Measurements from ENCODE around the gene CTNND1.

Gene CTNND1

DNA sequence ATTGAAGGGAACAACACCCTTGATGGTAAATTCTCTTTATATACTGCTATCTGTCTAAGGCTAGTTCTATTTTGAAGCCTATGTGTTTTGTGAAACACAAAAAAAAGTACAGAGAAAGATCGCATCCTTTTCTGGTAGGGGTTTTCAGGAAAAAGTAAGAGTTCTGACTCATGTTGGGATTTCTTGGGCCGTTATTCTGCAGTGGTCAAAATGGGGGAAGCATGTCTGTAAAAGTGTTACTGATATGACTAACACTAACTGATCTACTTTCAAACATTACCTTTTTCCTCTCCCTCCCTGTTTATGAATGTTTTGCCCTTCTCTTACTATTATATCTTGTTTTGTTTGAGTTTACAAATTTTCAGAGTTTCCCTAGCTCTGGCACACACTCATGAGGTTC, 53.9 kb downstream of the CTNND1 start:
- Histone ChIP-seq H3K4me3 (ENCODE audit: low read length, poor library complexity, severe bottlenecking) (no peak overlapping the region), H3K4me2 (ENCODE audit: low read depth, low read length, poor library complexity, severe bottlenecking) (no peak overlapping the region), H3K9me3 (ENCODE audit: insufficient read depth, low read depth, low read length) (no peaks in the 10 kb centered on the region), H3K36me3 (ENCODE audit: insufficient read depth, low read length) (peaks cover 32% of the 10 kb centered on the region; the same call in 1 of the 2 replicates), H3K27me3 (ENCODE audit: insufficient read depth, low read length, poor library complexity, severe bottlenecking) (no peaks in the 10 kb centered on the region), H2AFZ (ENCODE audit: low read length) (no peak overlapping the region), H3K9ac (ENCODE audit: low read depth, low read length, poor library complexity, severe bottlenecking) (no peak overlapping the region), H3K9me2 (replicated peaks; ENCODE audit: low read depth, low read length) (no peaks in the 10 kb centered on the region), H3K79me2 (ENCODE audit: insufficient read depth, low read length) (no peaks in the 10 kb centered on the region), H3F3A (ENCODE audit: low read depth) (no peaks in the 10 kb centered on the region), H3K4me1 (ENCODE audit: insufficient read depth, low read length, poor library complexity, severe bottlenecking) (no peaks in the 10 kb centered on the region), H4K20me1 (ENCODE audit: insufficient read depth, low read length, poor library complexity, severe bottlenecking) (no peaks in the 10 kb centered on the region)
- TF ChIP-seq EZH2phosphoT487 (IDR thresholded peaks at IDR 0.05; ENCODE audit: borderline replicate concordance), result no peak
- TF ChIP-seq, protein P1, sequence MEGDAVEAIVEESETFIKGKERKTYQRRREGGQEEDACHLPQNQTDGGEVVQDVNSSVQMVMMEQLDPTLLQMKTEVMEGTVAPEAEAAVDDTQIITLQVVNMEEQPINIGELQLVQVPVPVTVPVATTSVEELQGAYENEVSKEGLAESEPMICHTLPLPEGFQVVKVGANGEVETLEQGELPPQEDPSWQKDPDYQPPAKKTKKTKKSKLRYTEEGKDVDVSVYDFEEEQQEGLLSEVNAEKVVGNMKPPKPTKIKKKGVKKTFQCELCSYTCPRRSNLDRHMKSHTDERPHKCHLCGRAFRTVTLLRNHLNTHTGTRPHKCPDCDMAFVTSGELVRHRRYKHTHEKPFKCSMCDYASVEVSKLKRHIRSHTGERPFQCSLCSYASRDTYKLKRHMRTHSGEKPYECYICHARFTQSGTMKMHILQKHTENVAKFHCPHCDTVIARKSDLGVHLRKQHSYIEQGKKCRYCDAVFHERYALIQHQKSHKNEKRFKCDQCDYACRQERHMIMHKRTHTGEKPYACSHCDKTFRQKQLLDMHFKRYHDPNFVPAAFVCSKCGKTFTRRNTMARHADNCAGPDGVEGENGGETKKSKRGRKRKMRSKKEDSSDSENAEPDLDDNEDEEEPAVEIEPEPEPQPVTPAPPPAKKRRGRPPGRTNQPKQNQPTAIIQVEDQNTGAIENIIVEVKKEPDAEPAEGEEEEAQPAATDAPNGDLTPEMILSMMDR (conservative IDR thresholded peaks at IDR 0.05; ENCODE audit: low read length), result no peak

DNA sequence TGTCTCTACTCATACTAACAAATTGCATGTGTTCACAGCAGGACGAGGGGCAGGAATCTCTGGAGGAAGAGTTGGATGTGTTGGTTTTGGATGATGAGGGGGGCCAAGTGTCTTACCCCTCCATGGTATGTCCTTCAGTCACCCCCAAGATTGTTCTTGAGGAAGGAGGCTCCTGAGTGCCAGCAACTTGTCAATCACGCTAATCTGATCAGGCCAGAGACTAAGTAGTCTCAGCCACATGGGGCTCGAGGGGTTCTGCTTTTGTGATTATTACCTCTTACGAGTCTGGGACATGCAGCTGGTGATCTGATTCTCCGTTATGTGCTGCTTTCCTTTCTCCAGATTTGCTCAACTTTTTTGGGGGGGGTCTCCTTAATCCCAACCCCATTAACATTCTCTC, 54.3 kb downstream of the CTNND1 start:
- Histone ChIP-seq H3K79me2 (ENCODE audit: insufficient read depth, low read length) (no peaks in the 10 kb centered on the region), H3K27me3 (ENCODE audit: insufficient read depth, low read length, poor library complexity, severe bottlenecking) (no peaks in the 10 kb centered on the region), H3K9ac (ENCODE audit: low read depth, low read length, poor library complexity, severe bottlenecking) (no peak overlapping the region), H2AFZ (ENCODE audit: low read length) (no peak overlapping the region), H3K4me3 (ENCODE audit: low read length, poor library complexity, severe bottlenecking) (no peak overlapping the region), H3K9me2 (replicated peaks; ENCODE audit: low read depth, low read length) (no peaks in the 10 kb centered on the region), H3K9me3 (ENCODE audit: insufficient read depth, low read depth, low read length) (no peaks in the 10 kb centered on the region), H3F3A (ENCODE audit: low read depth) (no peaks in the 10 kb centered on the region), H3K36me3 (ENCODE audit: insufficient read depth, low read length) (peaks cover 28% of the 10 kb centered on the region; the same call in 1 of the 2 replicates), H3K4me1 (ENCODE audit: insufficient read depth, low read length, poor library complexity, severe bottlenecking) (no peaks in the 10 kb centered on the region), H3K4me2 (ENCODE audit: low read depth, low read length, poor library complexity, severe bottlenecking) (no peak overlapping the region), H4K20me1 (ENCODE audit: insufficient read depth, low read length, poor library complexity, severe bottlenecking) (no peaks in the 10 kb centered on the region)
- TF ChIP-seq, protein P1 (conservative IDR thresholded peaks at IDR 0.05; ENCODE audit: low read length), result no peak
- no peak for TF ChIP-seq EZH2phosphoT487 (IDR thresholded peaks at IDR 0.05; ENCODE audit: borderline replicate concordance)

DNA sequence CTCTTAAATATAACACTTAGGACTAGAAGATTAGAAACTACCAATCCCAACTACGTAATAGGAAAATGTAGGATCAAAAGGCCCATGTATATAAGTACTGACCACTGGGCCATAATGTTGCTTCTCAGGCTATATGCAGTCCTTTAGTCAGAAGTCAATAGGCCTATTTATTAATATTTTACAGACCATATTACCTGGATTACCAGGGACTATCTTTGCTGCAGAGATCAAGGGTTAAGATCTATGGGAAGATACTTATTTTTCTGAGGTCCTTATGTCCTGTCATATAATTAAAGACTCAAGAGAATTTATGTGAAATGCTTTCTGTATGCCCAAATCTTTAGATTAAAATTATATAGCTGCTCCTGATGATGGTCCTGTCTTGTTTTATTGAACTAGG, 57.2 kb downstream of the CTNND1 start:
- Histone ChIP-seq H3K9ac (ENCODE audit: low read depth, low read length, poor library complexity, severe bottlenecking) (no peak overlapping the region), H3K36me3 (ENCODE audit: insufficient read depth, low read length) (peaks cover 23% of the 10 kb centered on the region; the same call in 1 of the 2 replicates), H4K20me1 (ENCODE audit: insufficient read depth, low read length, poor library complexity, severe bottlenecking) (no peaks in the 10 kb centered on the region), H3K9me2 (replicated peaks; ENCODE audit: low read depth, low read length) (no peaks in the 10 kb centered on the region), H2AFZ (ENCODE audit: low read length) (no peak overlapping the region), H3K9me3 (ENCODE audit: insufficient read depth, low read depth, low read length) (no peaks in the 10 kb centered on the region), H3K4me2 (ENCODE audit: low read depth, low read length, poor library complexity, severe bottlenecking) (no peak overlapping the region), H3K4me1 (ENCODE audit: insufficient read depth, low read length, poor library complexity, severe bottlenecking) (no peaks in the 10 kb centered on the region), H3F3A (ENCODE audit: low read depth) (no peaks in the 10 kb centered on the region), H3K27me3 (ENCODE audit: insufficient read depth, low read length, poor library complexity, severe bottlenecking) (no peaks in the 10 kb centered on the region), H3K79me2 (ENCODE audit: insufficient read depth, low read length) (no peaks in the 10 kb centered on the region), H3K4me3 (ENCODE audit: low read length, poor library complexity, severe bottlenecking) (no peak overlapping the region)
- TF ChIP-seq EZH2phosphoT487 (IDR thresholded peaks at IDR 0.05; ENCODE audit: borderline replicate concordance), result no peak
- TF ChIP-seq, protein P1 (conservative IDR thresholded peaks at IDR 0.05; ENCODE audit: low read length), result no peak
